GM21619 (cell line): ENCODE measurements around the gene MALAT1.
"Not testable (repeated sequence)": the region's sequence is repeated elsewhere in the genome, so short reads cannot be mapped to it uniquely, and the experiment has no call there.

ENCODE experiments used
- ATAC-seq: cut with Tn5 transposase; IDR thresholded peaks from one replicate; pipeline ENCODE4 v1.9.1; 2021; ENCODE audit not compliant: unreplicated experiment

Gene MALAT1

GRCh38 chr11:65498977-65499712 is at the start of gene MALAT1:
Gene MALAT1 (plus strand): TSS chr11:65499045.
- ATAC-seq: peak; percentile 33

DNA sequence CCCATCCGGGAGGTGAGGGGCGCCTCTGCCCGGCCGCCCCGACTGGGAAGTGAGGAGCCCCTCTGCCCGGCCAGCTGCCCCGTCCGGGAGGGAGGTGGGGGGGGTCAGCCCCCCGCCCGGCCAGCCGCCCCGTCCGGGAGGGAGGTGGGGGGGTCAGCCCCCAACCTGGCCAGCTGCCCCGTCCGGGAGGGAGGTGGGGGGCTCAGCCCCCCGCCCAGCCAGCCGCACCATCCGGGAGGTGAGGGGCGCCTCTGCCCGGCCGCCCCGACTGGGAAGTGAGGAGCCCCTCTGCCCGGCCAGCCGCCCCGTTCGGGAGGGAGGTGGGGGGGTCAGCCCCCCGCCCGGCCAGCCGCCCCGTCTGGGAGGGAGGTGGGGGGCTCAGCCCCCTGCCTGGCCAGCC is 47.5 kb upstream of the MALAT1 start:
- ATAC-seq: not testable (repeated sequence)

DNA sequence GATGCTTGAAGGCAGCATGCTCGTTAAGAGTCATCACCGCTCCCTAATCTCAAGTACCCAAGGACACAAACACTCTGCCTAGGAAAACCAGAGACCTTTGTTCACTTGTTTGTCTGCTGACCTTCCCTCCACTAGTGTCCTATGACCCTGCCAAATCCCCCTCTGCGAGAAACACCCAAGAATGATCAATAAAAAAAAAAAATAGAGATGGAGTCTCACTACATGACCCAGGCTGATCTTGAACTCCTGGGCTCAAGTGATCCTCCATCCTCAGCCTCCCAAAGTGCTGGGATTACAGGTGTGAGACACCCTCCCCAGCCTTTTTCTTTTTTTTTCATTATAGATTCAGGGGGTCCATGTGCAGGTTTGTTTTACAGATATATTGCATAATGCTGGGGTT is 46.6 kb upstream of the MALAT1 start:
- ATAC-seq: not testable (repeated sequence)

DNA sequence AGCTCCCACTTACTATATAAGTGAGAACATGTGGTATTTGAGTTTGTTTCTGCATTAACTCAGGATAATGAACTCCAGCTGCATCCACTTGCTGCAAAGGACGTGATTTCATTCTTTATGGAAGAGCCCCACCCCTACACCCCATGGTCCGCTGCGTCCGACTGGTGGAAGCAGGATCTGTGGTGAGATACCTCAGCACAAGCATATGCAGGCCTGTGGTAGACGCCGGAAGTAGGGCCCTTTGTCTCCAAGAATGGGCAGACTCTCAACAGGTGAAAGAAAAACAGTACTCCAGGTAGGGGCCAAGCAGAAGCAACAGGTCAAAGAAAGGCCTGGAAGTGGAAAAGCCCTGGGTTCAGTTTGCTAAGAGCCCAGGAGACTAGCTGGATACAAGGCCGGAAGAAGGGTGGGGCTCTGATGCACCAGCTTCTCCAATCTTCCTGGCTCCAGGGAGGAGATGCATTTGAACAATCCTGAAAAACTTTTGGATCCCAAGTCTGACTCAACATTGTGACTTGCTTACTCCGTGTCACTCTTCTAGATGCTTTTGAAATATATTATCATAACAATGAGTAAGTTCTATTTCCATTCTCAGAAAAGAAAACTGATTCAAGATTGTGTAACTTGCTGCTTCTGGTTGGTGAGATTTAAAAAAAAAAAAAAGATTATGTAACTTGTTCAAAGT is 45.9 kb upstream of the MALAT1 start:
- ATAC-seq: no peak

- no peak for ATAC-seq
These were observed 44.5 kb upstream of the MALAT1 start for GRCh38 chr11:65454311-65454695.

DNA sequence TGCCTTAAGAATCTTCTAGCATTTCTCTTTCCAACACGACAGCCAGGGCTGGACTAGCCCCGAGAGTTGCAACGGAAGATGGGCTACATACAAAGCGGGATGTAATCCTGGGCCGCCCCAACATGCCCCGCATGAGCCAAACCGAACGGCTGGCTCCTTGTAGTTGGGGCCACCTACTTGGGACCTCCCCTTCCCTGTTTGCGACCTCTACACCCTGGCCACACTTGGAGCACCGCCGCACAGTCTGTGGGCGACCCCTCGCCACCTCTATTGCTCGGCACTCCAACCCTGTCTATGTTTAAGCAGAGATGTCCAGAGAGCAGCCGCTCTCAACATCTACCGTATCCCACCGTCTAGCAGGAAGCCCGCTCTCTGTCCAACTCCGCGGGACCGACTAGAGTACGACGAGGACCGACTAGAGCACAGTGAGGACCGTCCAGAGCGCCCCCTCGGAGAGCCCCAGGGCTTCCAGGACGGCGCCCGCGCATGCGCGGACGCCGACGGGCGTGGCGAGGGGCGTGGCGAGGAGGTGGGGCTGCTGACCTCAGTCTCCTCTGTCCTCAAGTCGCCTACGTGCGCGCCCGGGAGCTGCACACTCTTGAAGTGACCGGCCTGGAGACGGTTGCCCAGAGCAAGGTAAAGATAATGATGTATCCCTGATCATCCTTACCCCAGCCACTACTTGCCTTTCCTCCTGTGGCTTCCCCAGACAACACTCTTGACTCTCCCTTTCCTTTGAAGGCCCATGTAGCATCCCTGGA is 44.0 kb upstream of the MALAT1 start:
- ATAC-seq: peak; percentile 75

DNA sequence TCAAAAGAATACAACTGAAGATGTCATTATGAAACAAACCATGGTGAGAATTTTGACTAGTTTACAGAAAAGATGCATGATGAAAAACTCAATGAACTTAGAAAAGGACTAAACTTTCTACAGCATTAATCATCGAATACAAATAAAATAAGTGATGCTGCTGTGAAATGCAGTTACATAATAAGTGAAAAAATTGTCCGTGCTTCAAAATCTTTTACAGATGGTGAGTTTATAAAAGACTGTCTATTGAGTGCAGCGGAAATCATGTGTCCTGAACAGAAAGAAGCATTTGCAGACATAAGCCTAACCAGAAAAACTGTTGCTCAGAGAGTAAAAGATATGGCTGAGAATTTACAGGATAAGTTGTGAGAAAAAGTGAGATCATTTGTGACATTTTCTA is 42.4 kb upstream of the MALAT1 start:
- no peak for ATAC-seq

DNA sequence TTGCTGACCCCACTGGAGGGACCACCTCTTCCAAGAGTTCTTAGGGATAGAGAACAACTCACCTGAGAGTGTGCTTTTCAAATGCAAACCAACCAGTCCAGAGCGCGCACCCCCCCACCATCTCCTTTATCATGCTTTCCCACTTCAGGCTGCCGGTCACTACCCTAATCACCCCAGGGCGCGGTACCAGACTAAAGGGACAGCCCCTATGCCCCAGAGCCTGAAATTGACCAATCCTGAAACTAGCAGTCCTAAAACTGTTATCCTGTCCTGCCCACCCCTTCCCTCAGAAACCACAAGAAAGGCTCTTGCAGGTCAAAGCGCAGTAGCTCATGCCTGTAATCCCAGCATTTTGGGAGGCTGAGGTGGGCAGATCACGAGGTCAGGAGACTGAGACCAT is 39.3 kb upstream of the MALAT1 start:
- no peak for ATAC-seq

- not testable (repeated sequence) for ATAC-seq
These were observed 33.4 kb upstream of the MALAT1 start for GRCh38 chr11:65465471-65465870.

DNA sequence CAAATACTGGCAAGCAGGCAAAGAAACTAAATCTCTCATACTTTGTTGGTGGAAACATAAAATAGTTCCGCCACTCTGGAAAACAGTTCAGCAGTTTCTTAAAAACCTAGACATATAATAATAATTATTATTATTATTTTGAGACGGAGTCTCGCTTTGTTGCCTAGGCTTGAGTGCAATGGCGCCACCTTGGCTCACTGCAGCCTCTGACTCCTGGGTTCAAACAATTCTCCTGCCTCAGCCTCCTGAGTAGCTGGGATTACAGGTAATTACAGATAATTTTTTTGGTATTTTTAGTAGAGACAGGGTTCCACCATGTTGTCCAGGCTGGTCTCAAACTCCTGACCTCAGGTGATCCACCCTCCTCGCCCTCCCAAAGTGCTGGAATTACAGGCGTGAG is 31.5 kb upstream of the MALAT1 start:
- ATAC-seq: not testable (repeated sequence)

DNA sequence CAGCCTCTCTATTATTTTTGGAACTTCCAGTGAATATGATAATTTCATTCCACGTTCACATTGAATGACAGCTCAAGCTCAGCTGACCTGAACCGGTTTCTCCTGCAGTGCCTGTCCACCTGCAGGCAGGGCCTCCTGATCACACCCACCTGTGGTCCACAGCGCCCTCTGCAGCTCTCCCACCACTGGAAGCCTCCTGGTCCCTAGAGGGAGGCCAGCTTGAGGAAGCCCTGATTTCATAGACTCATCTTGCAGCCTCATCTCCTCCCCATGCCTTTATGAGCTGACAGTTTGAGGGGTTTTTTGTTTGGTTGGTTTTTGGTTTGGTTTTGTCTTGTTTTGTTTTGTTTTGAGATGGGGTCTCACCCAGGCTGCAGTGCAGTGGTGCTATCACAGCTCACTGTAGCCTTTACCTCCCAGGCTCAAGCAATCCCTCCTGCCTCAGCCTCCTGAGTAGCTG is 29.9 kb upstream of the MALAT1 start:
- no peak for ATAC-seq

DNA sequence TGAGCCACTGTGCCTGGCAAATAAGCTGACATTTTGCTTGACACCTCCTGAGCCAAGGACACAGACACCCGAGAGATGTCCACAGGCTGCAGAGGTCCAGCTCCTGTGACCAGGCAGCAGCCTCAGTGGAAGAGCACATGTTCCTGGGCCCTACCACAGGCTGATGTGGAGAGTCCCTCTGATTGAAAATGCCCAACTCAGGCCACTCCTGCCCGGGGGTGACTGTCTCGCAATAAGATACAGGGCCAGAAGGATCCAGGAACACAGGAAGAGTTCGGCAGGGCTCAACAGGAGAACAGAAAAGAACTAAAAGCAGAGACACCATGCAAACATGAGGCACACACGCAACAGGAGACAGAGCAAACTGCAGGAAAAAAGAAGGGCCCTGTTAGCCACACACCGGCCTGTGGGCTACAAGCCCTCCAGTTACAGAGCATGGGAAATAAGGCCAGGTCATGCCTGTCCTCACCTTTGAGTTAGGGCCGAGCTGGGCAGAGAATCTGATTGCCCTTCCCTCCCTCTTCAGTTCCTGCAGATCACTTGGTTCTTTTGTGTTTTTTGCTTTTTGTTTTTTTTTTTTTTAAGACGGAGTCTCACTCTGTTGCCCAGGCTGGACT is 28.3 kb upstream of the MALAT1 start:
- no peak for ATAC-seq

- ATAC-seq: no peak
These were observed 27.4 kb upstream of the MALAT1 start for GRCh38 chr11:65471447-65471891.

- ATAC-seq: not testable (repeated sequence)
These were observed 26.1 kb upstream of the MALAT1 start for GRCh38 chr11:65472588-65473277.

- ATAC-seq: no peak
These were observed 25.5 kb upstream of the MALAT1 start for GRCh38 chr11:65473278-65473860.

GRCh38 chr11:65474864-65475263 is 24.0 kb upstream of the MALAT1 start:
- no peak for ATAC-seq

DNA sequence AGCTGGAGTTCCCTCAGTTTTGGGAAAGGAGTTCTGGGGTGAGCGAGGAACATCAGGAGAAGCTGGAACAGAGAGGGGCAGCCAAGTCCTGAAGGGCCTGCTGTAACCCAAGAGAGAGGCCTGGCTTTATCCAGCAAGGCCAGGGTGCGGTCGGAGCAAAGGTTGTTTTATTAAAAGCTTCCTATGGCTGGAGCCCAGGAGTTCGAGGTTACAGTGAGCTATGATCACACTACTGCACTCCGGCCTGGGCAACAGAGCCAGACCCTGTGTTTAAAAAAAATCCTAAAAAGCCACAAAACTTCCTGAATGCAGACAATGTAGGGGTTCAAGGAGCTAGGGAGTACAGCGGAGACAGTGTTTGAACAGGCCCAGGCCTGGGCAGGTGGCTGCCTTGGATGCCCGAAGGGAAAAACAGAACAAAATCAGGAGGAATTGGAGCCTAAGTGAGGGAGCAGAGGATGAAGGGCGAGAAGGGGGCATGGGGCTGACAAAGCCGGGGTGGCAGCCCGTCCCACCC is 22.2 kb upstream of the MALAT1 start:
- no peak for ATAC-seq

DNA sequence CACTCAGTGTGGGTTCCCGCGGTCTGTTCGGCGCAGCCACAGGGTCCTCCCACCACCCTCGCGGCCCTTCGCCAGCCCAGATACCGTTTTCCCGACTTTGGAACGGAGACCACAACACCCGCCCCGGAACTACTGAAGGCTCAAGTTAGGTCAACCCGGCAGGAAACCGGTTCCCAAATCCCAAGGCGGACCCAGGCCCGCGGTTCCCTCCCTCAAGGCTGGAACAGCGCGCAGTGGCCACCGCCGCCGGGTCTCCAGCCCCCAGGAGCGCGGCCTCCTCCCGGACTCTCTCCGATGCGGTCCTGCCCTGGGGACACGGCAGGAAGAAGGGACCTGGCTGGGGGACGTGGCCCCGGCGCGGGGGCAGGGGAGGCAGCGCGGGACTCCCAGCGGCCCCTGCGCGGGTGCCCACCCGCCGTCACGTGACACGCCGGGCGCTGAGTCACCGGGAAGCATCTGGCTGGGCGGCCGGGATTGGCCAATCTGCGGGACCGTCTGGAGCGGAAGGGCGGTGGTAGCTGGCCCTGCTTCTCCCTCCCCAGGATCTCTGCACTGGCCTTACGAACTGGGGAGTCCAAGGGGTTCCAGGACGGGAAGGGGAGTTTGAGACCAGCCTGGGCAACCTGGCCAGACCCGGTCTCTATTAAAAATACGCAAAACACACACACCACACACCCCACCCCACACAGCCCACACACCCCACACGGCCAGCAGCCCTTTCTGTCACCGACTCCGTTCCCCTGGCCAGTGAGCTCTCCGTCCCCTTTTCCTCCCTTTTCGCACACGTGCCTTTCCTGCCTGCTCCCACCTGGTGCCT is 21.5 kb upstream of the MALAT1 start:
- peak; percentile 77 for ATAC-seq
